GM23248 (cell line): Measurements from ENCODE around the gene VAPA.

Experiments used
- EZH2 ChIP-seq: fragments of 200-600 bp; sonication (generic); IDR thresholded peaks from 2 replicates; pipeline ENCODE4 v1.6.1; 2018; ENCODE audit warnings: antibody characterized with exemption, mild to moderate bottlenecking; ENCODE audit not compliant: insufficient read depth, poor library complexity, severe bottlenecking
- EZH2phosphoT487 ChIP-seq: fragments of 200-600 bp; sonication (generic); IDR thresholded peaks from 2 replicates; pipeline ENCODE4 v1.6.1; 2018; ENCODE audit warnings: antibody characterized with exemption, moderate library complexity, mild to moderate bottlenecking, low read depth; ENCODE audit not compliant: insufficient read depth

GRCh38 chr18:9985641-9986040 lies 71.8 kb downstream of the VAPA start:
- TF ChIP-seq EZH2phosphoT487 (no peak), EZH2 (no peak)
